Neuronal stem cell (in vitro differentiated cells): Measurements from ENCODE around the gene FAM219B. TPM values are rescaled to one million over a fixed set of nuclear protein-coding genes. Genes with fewer than 3 reads are reported as not detected.

Source experiments
- DNase-seq: peaks from one replicate; pipeline ENCODE4 v3.0.0-alpha.2; 2013; ENCODE audit warnings: low spot score
- H2AFZ ChIP-seq: one replicate; pipeline ENCODE4 v1.6.1; 2013; ENCODE audit warnings: mild to moderate bottlenecking, low read length, inconsistent platforms
- H2AK5ac ChIP-seq: 2 replicates; pipeline ENCODE4 v1.6.1; 2013; ENCODE audit warnings: low read depth, mild to moderate bottlenecking, inconsistent platforms, low read length, moderate library complexity, mixed read lengths
- H2BK120ac ChIP-seq: 2 replicates; pipeline ENCODE4 v1.6.1; 2013; ENCODE audit warnings: low read depth, mild to moderate bottlenecking, inconsistent platforms, low read length, moderate library complexity, mixed read lengths
- H2BK12ac ChIP-seq: one replicate; pipeline ENCODE4 v1.6.1; 2013; ENCODE audit warnings: low read length, inconsistent platforms
- H2BK15ac ChIP-seq: 2 replicates; pipeline ENCODE4 v1.6.1; 2013; ENCODE audit warnings: mild to moderate bottlenecking, low read length, inconsistent platforms, mixed read lengths
- H2BK5ac ChIP-seq: one replicate; pipeline ENCODE4 v1.6.1; 2013; ENCODE audit warnings: inconsistent platforms, mild to moderate bottlenecking, low read length, moderate library complexity
- H3K14ac ChIP-seq: one replicate; pipeline ENCODE4 v1.6.1; 2013; ENCODE audit warnings: low read length, inconsistent platforms
- H3K18ac ChIP-seq: 2 replicates; pipeline ENCODE4 v1.6.1; 2013; ENCODE audit warnings: low read length, inconsistent platforms
- H3K23ac ChIP-seq: 2 replicates; pipeline ENCODE4 v1.6.1; 2013; ENCODE audit warnings: low read depth, mild to moderate bottlenecking, mixed read lengths, low read length, inconsistent platforms; ENCODE audit not compliant: poor library complexity
- H3K27ac ChIP-seq: replicated peaks from 3 replicates; pipeline ENCODE4 v1.5.1; 2013; ENCODE audit warnings: low read length, inconsistent platforms
- H3K27me3 ChIP-seq, 3 experiments: 2 replicates each; pipeline ENCODE4 v1.6.1; 2013; ENCODE audit warnings: low read length in 3 of 3, mild to moderate bottlenecking in 2 of 3, inconsistent platforms in 1 of 3, low read depth in 1 of 3, mixed read lengths in 1 of 3, moderate library complexity in 1 of 3; ENCODE audit not compliant: control insufficient read depth in 3 of 3, insufficient read depth in 3 of 3
- H3K36me3 ChIP-seq, 2 donors: replicated peaks in 1 of 2; 2 replicates each; pipeline ENCODE4 v1.6.1; 2013; ENCODE audit warnings: low read length in 2 of 2; ENCODE audit not compliant: control insufficient read depth in 2 of 2, insufficient read depth in 2 of 2
- H3K4ac ChIP-seq: 2 replicates; pipeline ENCODE4 v1.6.1; 2013; ENCODE audit warnings: inconsistent platforms, mild to moderate bottlenecking, low read length, moderate library complexity
- H3K4me1 ChIP-seq, 2 donors: 1 replicate in 1 of 2; 2 replicates in 1 of 2; pipeline ENCODE4 v1.6.1; 2013; ENCODE audit warnings: low read length in 2 of 2, low read depth in 1 of 2; ENCODE audit not compliant: control insufficient read depth in 2 of 2, insufficient read depth in 1 of 2
- H3K4me2 ChIP-seq: one replicate; pipeline ENCODE4 v1.6.1; 2013; ENCODE audit warnings: mild to moderate bottlenecking, low read length, inconsistent platforms; ENCODE audit not compliant: insufficient read depth, poor library complexity, severe bottlenecking
- H3K4me3 ChIP-seq, 2 donors: 2 replicates each; pipeline ENCODE4 v1.5.1; 2013; ENCODE audit warnings: low read length in 2 of 2, mild to moderate bottlenecking in 2 of 2, inconsistent platforms in 1 of 2, moderate library complexity in 1 of 2
- H3K79me1 ChIP-seq: one replicate; pipeline ENCODE4 v1.6.1; 2013; ENCODE audit warnings: low read depth, mild to moderate bottlenecking, inconsistent platforms, low read length, moderate library complexity
- H3K9ac ChIP-seq: one replicate; pipeline ENCODE4 v1.6.1; 2013; ENCODE audit warnings: mild to moderate bottlenecking, low read depth, low read length, inconsistent platforms; ENCODE audit not compliant: poor library complexity
- H3K9me3 ChIP-seq, 2 donors: replicated peaks in 1 of 2; 2 replicates each; pipeline versions ENCODE3 to v1.6.1; 2013; ENCODE audit warnings: low read length in 2 of 2, mild to moderate bottlenecking in 2 of 2, inconsistent platforms in 1 of 2, low read depth in 1 of 2, mixed read lengths in 1 of 2, moderate library complexity in 1 of 2; ENCODE audit not compliant: control insufficient read depth in 2 of 2, insufficient read depth in 1 of 2
- H4K8ac ChIP-seq: one replicate; pipeline ENCODE4 v1.6.1; 2013; ENCODE audit warnings: low read depth, mild to moderate bottlenecking, inconsistent platforms, low read length, moderate library complexity
- H4K91ac ChIP-seq: one replicate; pipeline ENCODE4 v1.6.1; 2013; ENCODE audit warnings: low read length, low read depth, mild to moderate bottlenecking, inconsistent platforms; ENCODE audit not compliant: poor library complexity
- WGBS, 2 donors: extraction: QIAGEN DNeasy Blood & Tissue Kit; methylation state at CpG; one replicate each; pipeline ENCODE4 v1.1.7; 2013; ENCODE audit warnings: missing lambda C conversion rate in 2 of 2, mixed read lengths in 1 of 2; ENCODE audit not compliant: insufficient read length in 2 of 2, insufficient replicate concordance in 1 of 2; ENCODE audit errors: extremely low coverage in 2 of 2; 5-methylcytosine and 5-hydroxymethylcytosine counted together
- polyA plus RNA-seq, 2 experiments: library from polyadenylated mRNA; stranded (reverse); fragments of 200-250 nt; gene quantifications; one replicate each; pipeline ENCODE4 v1.2.3, GENCODE V29; 2013

The FAM219B gene
- polyA plus RNA-seq (2013, experiment 1 of 2) = 63.9 TPM
- polyA plus RNA-seq (2013, experiment 2 of 2) = 61.0 TPM

DNA sequence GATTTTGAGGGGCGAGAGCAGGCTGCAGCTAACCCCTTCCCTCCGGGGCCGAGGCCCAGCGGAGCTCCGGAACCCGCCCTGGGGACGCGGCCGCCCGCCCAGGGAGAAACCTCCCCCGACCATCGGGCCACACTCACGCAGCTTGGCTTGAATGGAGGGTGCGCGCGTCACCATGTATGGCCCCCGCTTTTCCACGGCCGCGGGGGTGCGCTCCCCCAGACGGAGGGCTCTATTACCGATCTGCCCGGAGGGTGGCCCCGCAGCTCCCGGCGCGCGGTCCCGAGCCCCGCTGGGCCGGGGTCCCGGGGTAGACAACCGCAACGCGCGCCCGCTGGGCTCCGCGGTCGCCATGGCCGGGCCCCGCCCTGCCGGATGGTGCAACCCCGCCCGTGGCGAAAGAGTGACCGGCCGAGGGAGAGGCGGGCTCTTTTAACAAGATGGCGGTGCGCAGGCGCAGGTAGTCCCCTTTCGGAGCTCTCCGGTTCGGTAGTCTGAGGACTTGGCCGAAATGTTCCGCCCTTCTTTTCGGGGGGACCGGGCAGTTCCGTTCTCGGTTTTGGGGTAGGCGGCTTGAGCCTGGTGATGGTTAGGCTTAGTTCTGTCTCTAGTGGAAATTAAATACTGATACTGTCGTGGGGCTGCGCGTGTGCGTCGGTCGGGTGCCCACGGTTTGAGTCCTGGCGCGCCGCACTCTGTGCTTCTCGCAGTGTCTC lies at the start of gene FAM219B:
Gene FAM219B (minus strand): TSS at position 402 of the 713 bp plus-strand sequence. CDS start 51 bp downstream, at position 351.
- Histone ChIP-seq H2AFZ (peak within 1 kb of the TSS; percentile 96), H2BK120ac (peak within 1 kb of the TSS; percentile 69)
- no CpG with 5 or more reads among the region's 74 CpGs for WGBS, 2 donors

DNA sequence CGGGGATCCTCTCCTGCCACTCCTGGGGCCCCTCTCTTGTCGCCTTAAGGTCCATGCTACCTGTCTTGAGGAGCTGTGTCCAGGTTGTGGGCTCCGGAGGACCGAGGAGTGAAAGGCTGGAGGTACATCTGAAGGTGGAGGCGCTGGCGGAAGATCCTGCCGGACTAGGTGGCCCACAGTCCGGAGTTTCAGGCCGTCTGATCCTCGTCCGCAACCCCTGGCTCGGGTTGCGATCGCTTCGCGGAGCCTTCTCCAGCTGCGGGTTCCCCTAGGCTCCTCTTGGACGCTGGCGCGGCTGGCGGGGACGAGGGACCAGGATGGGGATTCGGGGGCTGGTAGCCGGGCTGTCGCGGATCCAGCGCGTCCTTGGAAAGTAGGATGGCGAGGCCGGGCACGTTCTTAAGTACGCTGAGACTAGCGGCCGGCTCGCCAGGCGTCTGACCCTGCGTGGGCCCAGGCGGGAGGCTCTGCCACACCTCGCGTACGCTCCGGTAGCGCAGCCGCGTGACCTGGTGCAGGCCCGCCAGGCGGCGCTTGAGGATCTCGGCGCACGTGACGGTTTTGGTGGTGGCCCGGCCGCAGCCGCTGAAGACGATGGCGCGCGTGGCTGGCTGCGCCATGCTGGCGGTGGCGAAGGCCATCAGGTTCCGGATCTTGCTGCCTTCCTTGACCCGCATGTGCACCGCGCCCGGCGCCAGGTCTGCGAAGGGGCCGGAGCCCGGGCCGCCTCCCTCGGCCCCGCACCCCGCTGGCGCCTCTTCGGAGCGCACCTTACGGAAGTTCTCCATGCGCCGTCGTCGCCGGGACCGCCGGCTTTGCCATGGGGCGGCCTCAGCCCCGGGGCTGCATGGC lies 49.4 kb upstream of the FAM219B start:
- H3K4me3 ChIP-seq = peak overlapping the region; percentile 67 to 81
- H4K91ac ChIP-seq = no peak overlapping the region
- H3K4ac ChIP-seq = no peak overlapping the region
- H3K9ac ChIP-seq = peak overlapping the region; percentile 79
- H2BK15ac ChIP-seq = peak overlapping the region; percentile 98
- peaks cover 19 to 59% (median 49%) of the 10 kb centered on the region in 3 experiments for H3K27me3 ChIP-seq
- H2BK5ac ChIP-seq = no peak overlapping the region
- H4K8ac ChIP-seq = peak overlapping the region; percentile 87
- no peak overlapping the region for H2AK5ac ChIP-seq
- no peak overlapping the region for H2BK12ac ChIP-seq
- peak overlapping the region; percentile 100 for H2AFZ ChIP-seq
- H3K18ac ChIP-seq = peak overlapping the region; percentile 98
- H3K79me1 ChIP-seq = no peaks in the 10 kb centered on the region
- peak; percentile 65 for DNase-seq
- H3K36me3 ChIP-seq = no peaks in the 10 kb centered on the region
- no CpG with 5 or more reads among the region's 88 CpGs for WGBS, 2 donors
- no peak overlapping the region for H2BK120ac ChIP-seq
- H3K4me1 ChIP-seq = peaks cover 16 to 23% of the 10 kb centered on the region in 2 donors
- peak overlapping the region; percentile 76 for H3K23ac ChIP-seq
- no peak overlapping the region for H3K27ac ChIP-seq
- H3K14ac ChIP-seq = no peak overlapping the region
- H3K9me3 ChIP-seq = no peaks in the 10 kb centered on the region
- peak overlapping the region; percentile 89 for H3K4me2 ChIP-seq

More for the DNA sequence above, at the start of gene FAM219B:
- no peak within 1 kb of the TSS for H3K14ac ChIP-seq
- no peaks in the 10 kb centered on the region for H3K9me3 ChIP-seq
- H4K8ac ChIP-seq = no peak within 1 kb of the TSS
- no peaks in the 10 kb centered on the region for H3K27me3 ChIP-seq
- H3K4me2 ChIP-seq = peak within 1 kb of the TSS; percentile 66
- H3K79me1 ChIP-seq = peaks cover 6% of the 10 kb centered on the region
- H2BK12ac ChIP-seq = no peak within 1 kb of the TSS
- DNase-seq = peak; percentile 84
- no peak within 1 kb of the TSS for H2BK15ac ChIP-seq
- peak within 1 kb of the TSS; percentile 57 for H3K4ac ChIP-seq
- peak within 1 kb of the TSS; percentile 77 for H3K23ac ChIP-seq
- H3K4me1 ChIP-seq = peaks cover 8 to 9% of the 10 kb centered on the region in 2 donors
- peak within 1 kb of the TSS; percentile 87 for H3K27ac ChIP-seq
- H3K4me3 ChIP-seq = peak within 1 kb of the TSS; percentile 90 to 96
- peak within 1 kb of the TSS; percentile 98 for H3K18ac ChIP-seq
- H3K36me3 ChIP-seq = peaks cover 28 to 41% of the 10 kb centered on the region in 2 donors
- H2AK5ac ChIP-seq = peak within 1 kb of the TSS; percentile 89
- H2BK5ac ChIP-seq = peak within 1 kb of the TSS; percentile 92
- H4K91ac ChIP-seq = no peak within 1 kb of the TSS
- peak within 1 kb of the TSS; percentile 97 for H3K9ac ChIP-seq

- H3K4me2 ChIP-seq = no peak overlapping the region
- no peak overlapping the region for H4K8ac ChIP-seq
- no peak overlapping the region for H3K9ac ChIP-seq
- no peaks in the 10 kb centered on the region for H3K36me3 ChIP-seq
- H2BK120ac ChIP-seq = no peak overlapping the region
- no peak overlapping the region for H2AFZ ChIP-seq
- DNase-seq = no peak
- peaks cover 16 to 26% of the 10 kb centered on the region in 2 donors for H3K4me1 ChIP-seq
- no peaks in the 10 kb centered on the region for H3K79me1 ChIP-seq
- peaks cover 19 to 54% (median 41%) of the 10 kb centered on the region in 3 experiments for H3K27me3 ChIP-seq
- peak overlapping the region in 1 of 2 donors; percentile 4 for H3K4me3 ChIP-seq
- no CpG with 5 or more reads among the region's 8 CpGs for WGBS, 2 donors
- H2BK15ac ChIP-seq = no peak overlapping the region
- H3K23ac ChIP-seq = no peak overlapping the region
- H3K9me3 ChIP-seq = no peaks in the 10 kb centered on the region
- no peak overlapping the region for H3K18ac ChIP-seq
- no peak overlapping the region for H2BK12ac ChIP-seq
- H3K27ac ChIP-seq = no peak overlapping the region
- H2BK5ac ChIP-seq = no peak overlapping the region
- H3K14ac ChIP-seq = no peak overlapping the region
- no peak overlapping the region for H4K91ac ChIP-seq
- no peak overlapping the region for H2AK5ac ChIP-seq
- H3K4ac ChIP-seq = no peak overlapping the region
Observed at GRCh38 chr15:74955017-74955416, 48.4 kb upstream of the FAM219B start.

- H3K14ac ChIP-seq = no peak overlapping the region
- H3K4me1 ChIP-seq = peaks cover 16 to 26% of the 10 kb centered on the region in 2 donors
- no peaks in the 10 kb centered on the region for H3K9me3 ChIP-seq
- H3K36me3 ChIP-seq = no peaks in the 10 kb centered on the region
- no peak overlapping the region for H3K27ac ChIP-seq
- no peak overlapping the region for H2BK5ac ChIP-seq
- no peak overlapping the region for H4K8ac ChIP-seq
- H3K4ac ChIP-seq = no peak overlapping the region
- H3K9ac ChIP-seq = no peak overlapping the region
- H2BK12ac ChIP-seq = no peak overlapping the region
- H3K23ac ChIP-seq = no peak overlapping the region
- H4K91ac ChIP-seq = no peak overlapping the region
- no peak overlapping the region for H2AFZ ChIP-seq
- H2AK5ac ChIP-seq = no peak overlapping the region
- no peak overlapping the region for H3K4me3 ChIP-seq
- no peak overlapping the region for H2BK120ac ChIP-seq
- no peak overlapping the region for H2BK15ac ChIP-seq
- H3K27me3 ChIP-seq = peaks cover 19 to 49% (median 36%) of the 10 kb centered on the region in 3 experiments
- H3K18ac ChIP-seq = no peak overlapping the region
- H3K79me1 ChIP-seq = no peaks in the 10 kb centered on the region
- H3K4me2 ChIP-seq = no peak overlapping the region
- DNase-seq = no peak
Observed at GRCh38 chr15:74954515-74954914, 47.9 kb upstream of the FAM219B start.
